Nephron (organoid): ENCODE results near the gene PAFAH1B1.

Experiments
- H3K27ac Mint-ChIP-seq, 3 experiments: 2 replicates each; pipeline ENCODE4 v1.8.0; 2020; ENCODE audit warnings: mixed read lengths in 3 of 3, mild to moderate bottlenecking in 2 of 3, moderate library complexity in 1 of 3
- H3K27me3 Mint-ChIP-seq: 2 replicates; pipeline ENCODE4 v1.8.0; 2021; ENCODE audit warnings: low read depth, mild to moderate bottlenecking, moderate library complexity, mixed read lengths
- H3K36me3 Mint-ChIP-seq: 2 replicates; pipeline ENCODE4 v1.8.0; 2020; ENCODE audit warnings: low read depth, mixed read lengths
- H3K4me1 Mint-ChIP-seq: 2 replicates; pipeline ENCODE4 v1.8.0; 2020; ENCODE audit warnings: mixed read lengths
- H3K4me3 Mint-ChIP-seq, 3 experiments: 2 replicates each; pipeline ENCODE4 v1.8.0; 2020; ENCODE audit warnings: mild to moderate bottlenecking in 3 of 3, mixed read lengths in 3 of 3, moderate library complexity in 2 of 3
- H3K9me3 Mint-ChIP-seq: 2 replicates; pipeline ENCODE4 v1.8.0; 2020; ENCODE audit warnings: mixed read lengths
- TF ChIP-seq, protein P1 (sequence below), 3 experiments: fragments of 200-600 bp; sonication (generic); IDR thresholded peaks; one replicate each; pipeline ENCODE4 v1.5.0; 2021; ENCODE audit warnings: antibody characterized with exemption in 3 of 3; ENCODE audit not compliant: unreplicated experiment in 3 of 3

PAFAH1B1 gene

GRCh38 chr17:2712300-2713043, 119.0 kb downstream of the PAFAH1B1 start:
- Mint-ChIP-seq H3K36me3 (no peaks in the 10 kb centered on the region), H3K27me3 (no peaks in the 10 kb centered on the region), H3K9me3 (no peaks in the 10 kb centered on the region), H3K4me1 (peaks cover 40% of the 10 kb centered on the region), H3K4me3 (peak overlapping the region; percentile 84 to 91 (median 87)), H3K27ac (peak overlapping the region; percentile 12 to 76 (median 67))
- TF ChIP-seq, protein P1, sequence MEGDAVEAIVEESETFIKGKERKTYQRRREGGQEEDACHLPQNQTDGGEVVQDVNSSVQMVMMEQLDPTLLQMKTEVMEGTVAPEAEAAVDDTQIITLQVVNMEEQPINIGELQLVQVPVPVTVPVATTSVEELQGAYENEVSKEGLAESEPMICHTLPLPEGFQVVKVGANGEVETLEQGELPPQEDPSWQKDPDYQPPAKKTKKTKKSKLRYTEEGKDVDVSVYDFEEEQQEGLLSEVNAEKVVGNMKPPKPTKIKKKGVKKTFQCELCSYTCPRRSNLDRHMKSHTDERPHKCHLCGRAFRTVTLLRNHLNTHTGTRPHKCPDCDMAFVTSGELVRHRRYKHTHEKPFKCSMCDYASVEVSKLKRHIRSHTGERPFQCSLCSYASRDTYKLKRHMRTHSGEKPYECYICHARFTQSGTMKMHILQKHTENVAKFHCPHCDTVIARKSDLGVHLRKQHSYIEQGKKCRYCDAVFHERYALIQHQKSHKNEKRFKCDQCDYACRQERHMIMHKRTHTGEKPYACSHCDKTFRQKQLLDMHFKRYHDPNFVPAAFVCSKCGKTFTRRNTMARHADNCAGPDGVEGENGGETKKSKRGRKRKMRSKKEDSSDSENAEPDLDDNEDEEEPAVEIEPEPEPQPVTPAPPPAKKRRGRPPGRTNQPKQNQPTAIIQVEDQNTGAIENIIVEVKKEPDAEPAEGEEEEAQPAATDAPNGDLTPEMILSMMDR (IDR thresholded peaks at IDR 0.05; ENCODE audit: unreplicated experiment in 3 of 3): no peak

DNA sequence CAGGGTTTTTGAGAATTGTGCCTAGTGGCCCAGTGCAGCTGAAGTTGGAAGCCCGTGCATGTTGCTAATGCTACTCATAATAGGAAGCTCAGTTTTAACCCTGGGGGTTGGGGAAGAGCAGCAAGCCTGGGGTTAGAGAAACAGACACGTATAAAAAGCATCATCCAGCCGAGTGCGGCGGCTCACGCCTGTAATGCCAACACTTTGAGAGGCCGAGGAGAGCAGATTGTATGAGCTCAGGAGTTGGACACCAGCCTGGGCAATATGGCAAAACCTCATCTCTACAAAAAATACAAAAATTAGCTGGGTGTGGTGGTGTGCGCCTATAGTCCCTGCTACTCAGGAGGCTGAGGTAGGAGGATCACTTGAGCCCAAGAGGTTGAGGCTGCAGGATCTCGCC, 120.4 kb downstream of the PAFAH1B1 start:
- TF ChIP-seq, protein P1 (IDR thresholded peaks at IDR 0.05; ENCODE audit: unreplicated experiment in 3 of 3): no peak
- Mint-ChIP-seq H3K4me1 (peaks cover 34% of the 10 kb centered on the region), H3K36me3 (no peaks in the 10 kb centered on the region), H3K4me3 (peak overlapping the region; percentile 49 to 55 (median 52)), H3K9me3 (no peaks in the 10 kb centered on the region), H3K27me3 (no peaks in the 10 kb centered on the region), H3K27ac (peak overlapping the region in 1 of 3 experiments; percentile 17)

- Mint-ChIP-seq H3K4me1 (peaks cover 14% of the 10 kb centered on the region), H3K36me3 (no peaks in the 10 kb centered on the region)
- TF ChIP-seq, protein P1 (IDR thresholded peaks at IDR 0.05; ENCODE audit: unreplicated experiment in 3 of 3): no peak
Observed at GRCh38 chr17:2716649-2717048, 123.2 kb downstream of the PAFAH1B1 start.

DNA sequence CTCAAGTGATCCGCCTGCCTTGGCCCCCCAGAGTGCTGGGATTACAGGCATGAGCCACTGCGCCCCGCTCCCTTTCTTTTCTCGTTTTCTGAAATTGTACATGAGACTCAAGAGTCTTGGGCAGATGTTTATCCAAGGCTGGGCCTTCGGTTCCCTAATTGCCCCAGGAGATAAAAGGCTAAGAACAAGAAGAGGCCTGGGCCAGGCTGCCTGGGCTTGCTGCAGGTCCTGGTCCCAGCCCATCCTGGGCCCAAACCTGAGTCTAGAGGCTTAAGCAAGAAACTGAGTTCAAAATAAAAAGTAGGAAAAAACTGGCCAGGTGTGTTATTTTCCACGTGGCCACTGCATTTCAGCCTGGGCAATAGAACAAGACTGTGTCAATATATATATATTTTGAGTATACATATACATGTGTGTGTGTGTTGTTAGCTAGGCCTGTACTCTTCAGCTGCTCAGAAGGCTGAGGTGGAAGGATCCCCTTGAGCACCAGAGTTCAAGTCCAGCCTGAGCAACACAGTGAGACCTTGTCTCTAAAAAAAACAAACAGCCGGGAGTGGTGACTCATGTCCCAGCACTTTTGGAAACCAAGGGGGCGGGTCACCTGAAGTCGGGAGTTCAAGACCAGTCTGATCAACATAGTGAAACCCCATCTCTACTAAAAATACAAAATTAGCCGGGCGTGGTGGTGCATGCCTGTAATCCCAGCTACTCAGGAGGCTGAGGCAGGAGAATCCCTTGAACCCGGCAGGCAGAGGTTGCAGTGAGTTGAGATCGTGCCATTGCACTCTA, 124.9 kb downstream of the PAFAH1B1 start:
- Mint-ChIP-seq H3K27me3 (peaks cover 30% of the 10 kb centered on the region), H3K4me3 (no peak overlapping the region), H3K4me1 (peaks cover 4% of the 10 kb centered on the region), H3K36me3 (no peaks in the 10 kb centered on the region), H3K9me3 (no peaks in the 10 kb centered on the region), H3K27ac (no peak overlapping the region)
- TF ChIP-seq, protein P1 (IDR thresholded peaks at IDR 0.05; ENCODE audit: unreplicated experiment in 3 of 3): no peak

More at GRCh38 chr17:2716649-2717048, 123.2 kb downstream of the PAFAH1B1 start:
- no peak overlapping the region for H3K27ac Mint-ChIP-seq
- no peaks in the 10 kb centered on the region for H3K9me3 Mint-ChIP-seq
- H3K27me3 Mint-ChIP-seq: peaks cover 13% of the 10 kb centered on the region
- no peak overlapping the region for H3K4me3 Mint-ChIP-seq

DNA sequence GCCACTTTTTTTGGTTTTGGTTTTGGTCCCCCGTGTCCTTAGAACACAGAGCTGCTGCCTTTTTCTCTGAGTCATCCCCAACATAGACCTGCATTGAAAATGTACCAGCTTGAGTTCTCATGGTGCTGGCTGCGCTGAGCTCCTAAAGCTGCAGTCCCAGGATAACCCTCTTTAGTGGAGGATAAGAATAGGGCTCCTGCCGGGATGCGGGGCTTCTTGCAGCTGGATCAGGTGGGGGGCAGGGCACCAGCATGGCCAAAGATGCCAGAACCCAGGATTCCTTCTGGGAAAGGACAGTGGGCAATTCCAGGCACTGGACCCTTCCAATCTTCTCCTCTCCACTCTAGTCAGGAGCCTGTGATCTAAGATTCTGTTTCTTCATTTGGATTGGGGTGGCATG, 126.4 kb downstream of the PAFAH1B1 start:
- Mint-ChIP-seq H3K27me3 (peaks cover 40% of the 10 kb centered on the region), H3K36me3 (no peaks in the 10 kb centered on the region), H3K9me3 (no peaks in the 10 kb centered on the region)

More for the DNA sequence above, 126.4 kb downstream of the PAFAH1B1 start:
- Mint-ChIP-seq H3K27ac (no peak overlapping the region), H3K4me3 (no peak overlapping the region), H3K4me1 (no peaks in the 10 kb centered on the region)
- TF ChIP-seq, protein P1 (IDR thresholded peaks at IDR 0.05; ENCODE audit: unreplicated experiment in 3 of 3): no peak
